ENCODE measurements around the gene APAF1.

Gene APAF1

DNA sequence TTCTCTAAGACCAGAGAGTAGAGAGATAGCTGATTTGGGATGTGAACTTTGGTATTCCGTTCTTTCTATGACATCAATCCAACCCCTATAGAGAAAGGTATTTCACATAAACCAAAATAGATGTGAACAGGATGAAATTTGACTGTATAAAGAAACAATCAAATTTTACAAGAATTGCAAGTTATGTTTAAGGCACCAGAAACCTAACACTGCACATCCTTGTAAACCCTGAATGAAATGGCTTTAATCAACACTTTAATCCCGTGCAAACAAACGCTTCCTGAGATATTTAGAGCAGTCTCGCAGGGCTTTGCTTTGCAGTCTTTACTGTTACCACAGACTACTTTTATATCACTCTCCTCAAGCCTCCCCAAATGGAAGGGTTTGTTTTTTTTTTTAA, 125.1 kb downstream of the APAF1 start:
- no peak for DNase-seq (ENCODE audit: low read depth)
- TF ChIP-seq, protein P1, sequence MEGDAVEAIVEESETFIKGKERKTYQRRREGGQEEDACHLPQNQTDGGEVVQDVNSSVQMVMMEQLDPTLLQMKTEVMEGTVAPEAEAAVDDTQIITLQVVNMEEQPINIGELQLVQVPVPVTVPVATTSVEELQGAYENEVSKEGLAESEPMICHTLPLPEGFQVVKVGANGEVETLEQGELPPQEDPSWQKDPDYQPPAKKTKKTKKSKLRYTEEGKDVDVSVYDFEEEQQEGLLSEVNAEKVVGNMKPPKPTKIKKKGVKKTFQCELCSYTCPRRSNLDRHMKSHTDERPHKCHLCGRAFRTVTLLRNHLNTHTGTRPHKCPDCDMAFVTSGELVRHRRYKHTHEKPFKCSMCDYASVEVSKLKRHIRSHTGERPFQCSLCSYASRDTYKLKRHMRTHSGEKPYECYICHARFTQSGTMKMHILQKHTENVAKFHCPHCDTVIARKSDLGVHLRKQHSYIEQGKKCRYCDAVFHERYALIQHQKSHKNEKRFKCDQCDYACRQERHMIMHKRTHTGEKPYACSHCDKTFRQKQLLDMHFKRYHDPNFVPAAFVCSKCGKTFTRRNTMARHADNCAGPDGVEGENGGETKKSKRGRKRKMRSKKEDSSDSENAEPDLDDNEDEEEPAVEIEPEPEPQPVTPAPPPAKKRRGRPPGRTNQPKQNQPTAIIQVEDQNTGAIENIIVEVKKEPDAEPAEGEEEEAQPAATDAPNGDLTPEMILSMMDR (IDR thresholded peaks at IDR 0.05; ENCODE audit: low read length, missing control alignments) = no peak
- no peak overlapping the region for H3K4me3 ChIP-seq (replicated peaks; ENCODE audit: low read depth, low read length)

DNA sequence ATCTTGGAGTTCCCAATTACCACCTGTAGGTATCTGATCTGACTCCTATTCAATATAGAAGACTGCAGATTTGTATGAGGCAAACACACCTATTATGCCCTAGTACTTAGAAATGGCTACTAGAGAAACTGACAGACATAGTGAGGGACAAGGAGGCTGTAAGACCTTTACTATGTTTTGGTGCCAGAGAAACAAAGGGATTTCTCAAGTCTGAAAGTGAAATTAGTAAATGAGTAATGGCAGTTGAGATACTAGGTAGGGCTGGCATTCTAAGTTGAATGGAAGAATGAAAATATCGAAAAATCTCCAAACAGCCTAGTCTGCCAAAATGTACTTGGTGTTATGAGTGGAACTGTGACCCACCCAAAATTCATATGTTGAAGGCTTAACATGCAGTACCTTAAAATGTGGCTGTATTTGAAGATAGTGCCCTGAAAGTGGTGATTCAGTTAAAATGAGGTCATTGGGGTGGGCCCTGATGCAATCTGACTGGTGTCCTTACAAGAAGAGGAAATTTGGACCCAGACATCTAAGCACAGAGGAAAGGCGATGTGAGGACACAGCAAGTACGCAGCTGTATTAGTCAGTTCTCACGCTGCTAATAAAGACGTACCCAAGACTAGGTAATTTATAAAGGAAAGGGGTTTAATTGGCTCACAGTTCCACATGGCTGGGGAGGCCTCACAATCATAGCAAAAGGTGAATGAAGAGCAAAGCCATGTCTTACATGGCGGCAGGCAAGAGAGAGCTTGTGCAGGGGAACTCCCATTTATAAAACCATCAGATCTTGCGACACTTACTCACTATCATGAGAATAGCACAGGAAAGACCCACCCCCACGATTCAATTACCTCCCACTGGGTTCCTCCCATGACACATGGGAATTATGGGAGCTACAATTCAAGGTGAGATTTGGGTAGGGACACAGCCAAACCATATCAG, 127.0 kb downstream of the APAF1 start:
- no peak for DNase-seq (ENCODE audit: low read depth)
- no peak overlapping the region for H3K4me3 ChIP-seq (replicated peaks; ENCODE audit: low read depth, low read length)
- TF ChIP-seq, protein P1 (IDR thresholded peaks at IDR 0.05; ENCODE audit: low read length, missing control alignments) = no peak

DNA sequence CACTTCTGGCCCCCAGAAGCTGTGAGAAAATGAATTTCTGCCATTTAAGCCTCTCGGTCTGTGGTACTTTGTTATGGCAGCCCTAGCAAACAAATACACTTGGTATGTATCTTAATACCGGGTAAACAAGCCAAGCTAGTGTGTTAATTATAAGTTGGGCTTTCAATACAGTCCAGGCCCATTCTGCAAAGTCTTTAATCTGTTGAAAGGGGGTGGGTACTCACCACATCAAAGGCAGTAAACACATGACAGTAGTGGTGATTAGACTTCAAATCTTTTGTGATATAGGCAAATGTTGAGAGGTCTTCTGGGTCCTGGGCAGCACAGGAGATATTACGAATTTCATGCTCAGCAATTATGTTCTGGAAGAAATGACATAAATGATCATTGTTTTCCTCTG, 127.7 kb downstream of the APAF1 start:
- no peak overlapping the region for H3K4me3 ChIP-seq (replicated peaks; ENCODE audit: low read depth, low read length)
- TF ChIP-seq, protein P1 (IDR thresholded peaks at IDR 0.05; ENCODE audit: low read length, missing control alignments) = no peak
- no peak for DNase-seq (ENCODE audit: low read depth)

DNA sequence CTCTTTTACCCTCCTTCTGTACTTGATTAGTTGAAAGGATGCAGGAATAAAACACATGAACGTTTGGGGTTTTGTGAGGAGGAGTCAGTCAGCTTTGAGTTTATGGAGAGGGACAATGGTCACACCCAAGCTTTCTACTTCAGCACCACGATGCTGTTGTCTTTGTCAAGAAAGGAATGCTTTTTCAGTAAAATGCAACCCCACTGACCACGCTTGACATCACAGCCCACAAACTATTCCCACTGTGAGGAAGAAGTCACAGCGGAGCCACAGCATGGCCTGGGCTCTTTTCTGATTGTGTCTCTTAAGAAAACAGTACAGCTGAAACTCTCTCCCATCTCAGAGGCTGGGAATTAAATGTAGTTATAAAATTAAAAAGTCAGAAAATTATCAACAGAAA, 135.2 kb downstream of the APAF1 start:
- TF ChIP-seq, protein P1 (IDR thresholded peaks at IDR 0.05; ENCODE audit: low read length, missing control alignments) = no peak
- no peak for DNase-seq (ENCODE audit: low read depth)
- H3K4me3 ChIP-seq (replicated peaks; ENCODE audit: low read depth, low read length) = no peak overlapping the region

DNA sequence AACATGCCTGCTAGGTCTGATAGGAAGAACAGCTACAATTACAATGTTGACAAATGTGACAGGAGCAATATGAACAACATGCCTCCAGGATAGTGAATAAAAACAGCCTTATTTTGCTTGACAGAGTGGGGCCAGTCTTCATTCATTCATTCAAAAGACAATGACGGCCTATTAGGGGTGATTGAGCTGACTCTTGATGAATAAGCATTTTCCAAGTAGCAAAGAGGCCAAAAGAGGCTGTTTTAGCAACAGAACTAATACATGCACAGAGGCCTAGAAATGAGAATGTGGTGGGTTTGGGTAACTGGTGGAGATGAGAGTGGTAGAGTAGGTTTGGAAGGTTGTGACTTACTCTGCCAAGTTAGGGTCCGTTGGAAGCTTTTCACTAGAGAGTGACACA, 138.3 kb downstream of the APAF1 start:
- no peak for DNase-seq (ENCODE audit: low read depth)
- H3K4me3 ChIP-seq (replicated peaks; ENCODE audit: low read depth, low read length) = no peak overlapping the region
- TF ChIP-seq, protein P1 (IDR thresholded peaks at IDR 0.05; ENCODE audit: low read length, missing control alignments) = no peak

All from fibroblast of pulmonary artery (primary cell).